Suprapubic skin (tissue), 4 donors: ENCODE measurements around the gene ACVR1. TPM values are rescaled to one million over a fixed set of nuclear protein-coding genes. Genes with fewer than 3 reads are reported as not detected.
A peak's percentile ranks its signal among the peaks of the same experiment; 100 is the strongest.

Experiments used
- DNase-seq, 2 donors: peaks; one replicate each; pipeline ENCODE4 v3.0.0-alpha.2; 2019; ENCODE audit warnings: low spot score in 2 of 2
- H3K27ac ChIP-seq: fragments of 200-600 bp; sonication (generic); one replicate; pipeline ENCODE4 v1.5.1; 2019
- H3K27me3 ChIP-seq: fragments of 200-600 bp; sonication (generic); one replicate; pipeline ENCODE4 v1.5.1; 2019
- H3K36me3 ChIP-seq: fragments of 200-600 bp; sonication (generic); one replicate; pipeline ENCODE4 v1.5.1; 2019
- H3K4me1 ChIP-seq: fragments of 200-600 bp; sonication (generic); one replicate; pipeline ENCODE4 v1.5.1; 2019
- H3K4me3 ChIP-seq: fragments of 200-600 bp; sonication (generic); one replicate; pipeline ENCODE4 v1.5.1; 2019; ENCODE audit warnings: mild to moderate bottlenecking
- H3K9me3 ChIP-seq: fragments of 200-600 bp; sonication (generic); one replicate; pipeline ENCODE4 v1.5.1; 2019
- CTCF ChIP-seq, 2 donors: fragments of 200-600 bp in 1 of 2; fragments of 450-650 bp in 1 of 2; sonication (generic) in 1 of 2; IDR thresholded peaks; one replicate each; pipeline ENCODE4 v1.5.1; 2016 to 2019; ENCODE audit warnings: antibody characterized with exemption in 2 of 2, mild to moderate bottlenecking in 1 of 2, moderate library complexity in 1 of 2
- EP300 ChIP-seq: sonication (generic); formaldehyde crosslinking; IDR thresholded peaks from one replicate; pipeline ENCODE4 v1.6.1; 2017; ENCODE audit warnings: antibody characterized with exemption
- POLR2A ChIP-seq, 2 donors: fragments of 450-650 bp; IDR thresholded peaks; one replicate each; pipeline ENCODE4 v1.6.1; 2017; ENCODE audit warnings: antibody characterized with exemption in 2 of 2, mild to moderate bottlenecking in 2 of 2, moderate library complexity in 2 of 2
- POLR2AphosphoS5 ChIP-seq, 3 donors: sonication (generic); formaldehyde crosslinking; IDR thresholded peaks; one replicate each; pipeline ENCODE4 v1.6.1; 2017; ENCODE audit warnings: antibody characterized with exemption in 3 of 3
- WGBS: methylation state at CpG from one replicate; pipeline ENCODE4 v1.1.5; 2018; 5-methylcytosine and 5-hydroxymethylcytosine counted together
- total RNA-seq, 4 donors: library from RNA; depleted of rRNA; stranded (reverse); fragments of >200 nt; gene quantifications; one replicate each; pipeline ENCODE4 v1.1.0, GENCODE V29; 2016

The ACVR1 gene
- total RNA-seq, 4 donors from 2014 or later, result 17.5 to 20.6 (median 18.5) TPM

GRCh38 chr2:157784823-157785175 lies 91.3 kb downstream of the ACVR1 start:
- Histone ChIP-seq H3K4me1 (peaks cover 81% of the 10 kb centered on the region), H3K27ac (peak overlapping the region; percentile 70), H3K36me3 (peaks cover 4% of the 10 kb centered on the region), H3K4me3 (peak overlapping the region; percentile 1), H3K9me3 (no peaks in the 10 kb centered on the region), H3K27me3 (no peaks in the 10 kb centered on the region)
- TF ChIP-seq EP300, result no peak
- TF ChIP-seq CTCF (IDR thresholded peaks at IDR 0.05), result no peak
- no peak for TF ChIP-seq POLR2AphosphoS5 (IDR thresholded peaks at IDR 0.05)
- TF ChIP-seq POLR2A (IDR thresholded peaks at IDR 0.05), result no peak
- WGBS, result 61% methylated on average over 5 of the region's 5 CpGs
- no peak for DNase-seq

- Histone ChIP-seq H3K27ac (peak overlapping the region; percentile 70), H3K4me3 (peak overlapping the region; percentile 1), H3K4me1 (peaks cover 76% of the 10 kb centered on the region), H3K27me3 (no peaks in the 10 kb centered on the region), H3K9me3 (no peaks in the 10 kb centered on the region), H3K36me3 (peaks cover 6% of the 10 kb centered on the region)
- WGBS, result 49% methylated on average over 11 of the region's 11 CpGs
- no peak for DNase-seq
- TF ChIP-seq POLR2AphosphoS5 (IDR thresholded peaks at IDR 0.05) (peak in 1 of 3 donors; percentile 16), CTCF (IDR thresholded peaks at IDR 0.05) (no peak)
These were observed 91.8 kb downstream of the ACVR1 start for GRCh38 chr2:157784169-157784822.

- H3K4me3 ChIP-seq, result no peak overlapping the region
- TF ChIP-seq EP300 (no peak), CTCF (IDR thresholded peaks at IDR 0.05) (no peak), POLR2AphosphoS5 (IDR thresholded peaks at IDR 0.05) (no peak)
- peaks cover 7% of the 10 kb centered on the region for H3K36me3 ChIP-seq
- H3K4me1 ChIP-seq, result peaks cover 68% of the 10 kb centered on the region
- H3K27me3 ChIP-seq, result no peaks in the 10 kb centered on the region
- H3K27ac ChIP-seq, result peak overlapping the region; percentile 70
- DNase-seq, result no peak
- 27% methylated on average over 2 of the region's 2 CpGs for WGBS
- no peaks in the 10 kb centered on the region for H3K9me3 ChIP-seq
These were observed 92.9 kb downstream of the ACVR1 start for GRCh38 chr2:157783245-157783644.

GRCh38 chr2:157782057-157782845 lies 93.9 kb downstream of the ACVR1 start:
- WGBS, result 34% methylated on average over 4 of the region's 4 CpGs
- H3K4me1 ChIP-seq, result peaks cover 58% of the 10 kb centered on the region
- H3K4me3 ChIP-seq, result no peak overlapping the region
- TF ChIP-seq POLR2A (IDR thresholded peaks at IDR 0.05), result no peak
- TF ChIP-seq CTCF (IDR thresholded peaks at IDR 0.05), result peak in 1 of 2 donors; percentile 20
- TF ChIP-seq EP300, result no peak
- H3K9me3 ChIP-seq, result no peaks in the 10 kb centered on the region
- no peaks in the 10 kb centered on the region for H3K27me3 ChIP-seq
- no peak for DNase-seq
- peaks cover 13% of the 10 kb centered on the region for H3K36me3 ChIP-seq
- H3K27ac ChIP-seq, result no peak overlapping the region

GRCh38 chr2:157780211-157780610 lies 95.9 kb downstream of the ACVR1 start:
- Histone ChIP-seq H3K4me1 (peaks cover 37% of the 10 kb centered on the region), H3K36me3 (peaks cover 27% of the 10 kb centered on the region), H3K27me3 (no peaks in the 10 kb centered on the region), H3K27ac (no peak overlapping the region), H3K4me3 (no peak overlapping the region), H3K9me3 (no peaks in the 10 kb centered on the region)
- DNase-seq, result no peak
- 87% methylated on average over 9 of the region's 9 CpGs for WGBS
- TF ChIP-seq POLR2A (IDR thresholded peaks at IDR 0.05) (no peak), POLR2AphosphoS5 (IDR thresholded peaks at IDR 0.05) (no peak), CTCF (IDR thresholded peaks at IDR 0.05) (no peak), EP300 (no peak)
